ENCODE data around the gene GALNT9. TPM values are rescaled to one million over a fixed set of nuclear protein-coding genes. Genes with fewer than 3 reads are reported as not detected.

GALNT9 gene
- total RNA-seq, 2 donors from 2014 or later = 0.14 to 1.0 TPM

GRCh38 chr12:132237772-132238487, 91.5 kb downstream of the GALNT9 start:
- Histone ChIP-seq H3K36me3 (no peaks in the 10 kb centered on the region), H3K9me3 (no peaks in the 10 kb centered on the region), H3K27ac (no peak overlapping the region), H3K4me1 (replicated peaks) (no peaks in the 10 kb centered on the region), H3K4me3 (no peak overlapping the region), H3K27me3 (replicated peaks; ENCODE audit: insufficient read depth) (no peaks in the 10 kb centered on the region)
- intact Hi-C loops (cut with DNase I) = no loop called here
- WGBS = 83% methylated on average over 33 of the region's 33 CpGs
- DNase-seq (ENCODE audit: low spot score) = no peak
- TF ChIP-seq POLR2AphosphoS5 (IDR thresholded peaks at IDR 0.05) = no peak
- no peak for TF ChIP-seq POLR2A (IDR thresholded peaks at IDR 0.05)
- TF ChIP-seq CTCF (IDR thresholded peaks at IDR 0.05) = no peak

- Histone ChIP-seq H3K36me3 (no peaks in the 10 kb centered on the region), H3K4me1 (replicated peaks) (no peaks in the 10 kb centered on the region), H3K27me3 (replicated peaks; ENCODE audit: insufficient read depth) (no peaks in the 10 kb centered on the region), H3K4me3 (no peak overlapping the region), H3K9me3 (no peaks in the 10 kb centered on the region), H3K27ac (no peak overlapping the region)
- TF ChIP-seq POLR2A (IDR thresholded peaks at IDR 0.05) (no peak), CTCF (IDR thresholded peaks at IDR 0.05) (no peak), POLR2AphosphoS5 (IDR thresholded peaks at IDR 0.05) (no peak)
- intact Hi-C loops (cut with DNase I) = no loop called here
- 79% methylated on average over 13 of the region's 14 CpGs for WGBS
- no peak for DNase-seq (ENCODE audit: low spot score)
Observed at GRCh38 chr12:132236930-132237771, 92.2 kb downstream of the GALNT9 start.

- H3K27ac ChIP-seq = no peak overlapping the region
- no peak for DNase-seq (ENCODE audit: low spot score)
- H3K4me1 ChIP-seq (replicated peaks) = no peaks in the 10 kb centered on the region
- no peaks in the 10 kb centered on the region for H3K9me3 ChIP-seq
- no peaks in the 10 kb centered on the region for H3K27me3 ChIP-seq (replicated peaks; ENCODE audit: insufficient read depth)
- WGBS = 79% methylated on average over 31 of the region's 31 CpGs
- intact Hi-C loops (cut with DNase I) = no loop called here
- no peak for TF ChIP-seq POLR2A (IDR thresholded peaks at IDR 0.05)
- TF ChIP-seq CTCF (IDR thresholded peaks at IDR 0.05) = no peak
- no peak for TF ChIP-seq POLR2AphosphoS5 (IDR thresholded peaks at IDR 0.05)
- no peaks in the 10 kb centered on the region for H3K36me3 ChIP-seq
- H3K4me3 ChIP-seq = no peak overlapping the region
Observed at GRCh38 chr12:132236129-132236929, 93.1 kb downstream of the GALNT9 start.

GRCh38 chr12:132235116-132235820, 94.1 kb downstream of the GALNT9 start:
- WGBS = 89% methylated on average over 19 of the region's 25 CpGs
- intact Hi-C loops (cut with DNase I) = no loop called here

More at GRCh38 chr12:132235116-132235820, 94.1 kb downstream of the GALNT9 start:
- DNase-seq (ENCODE audit: low spot score) = no peak
- Histone ChIP-seq H3K4me3 (no peak overlapping the region), H3K9me3 (no peaks in the 10 kb centered on the region), H3K4me1 (replicated peaks) (no peaks in the 10 kb centered on the region), H3K27me3 (replicated peaks; ENCODE audit: insufficient read depth) (no peaks in the 10 kb centered on the region), H3K27ac (no peak overlapping the region), H3K36me3 (no peaks in the 10 kb centered on the region)
- TF ChIP-seq POLR2A (IDR thresholded peaks at IDR 0.05) (no peak), CTCF (IDR thresholded peaks at IDR 0.05) (no peak), POLR2AphosphoS5 (IDR thresholded peaks at IDR 0.05) (no peak)

All from prostate gland (tissue), 2 donors.